ENCODE measurements around the gene GAREM2.

GAREM2 gene

DNA sequence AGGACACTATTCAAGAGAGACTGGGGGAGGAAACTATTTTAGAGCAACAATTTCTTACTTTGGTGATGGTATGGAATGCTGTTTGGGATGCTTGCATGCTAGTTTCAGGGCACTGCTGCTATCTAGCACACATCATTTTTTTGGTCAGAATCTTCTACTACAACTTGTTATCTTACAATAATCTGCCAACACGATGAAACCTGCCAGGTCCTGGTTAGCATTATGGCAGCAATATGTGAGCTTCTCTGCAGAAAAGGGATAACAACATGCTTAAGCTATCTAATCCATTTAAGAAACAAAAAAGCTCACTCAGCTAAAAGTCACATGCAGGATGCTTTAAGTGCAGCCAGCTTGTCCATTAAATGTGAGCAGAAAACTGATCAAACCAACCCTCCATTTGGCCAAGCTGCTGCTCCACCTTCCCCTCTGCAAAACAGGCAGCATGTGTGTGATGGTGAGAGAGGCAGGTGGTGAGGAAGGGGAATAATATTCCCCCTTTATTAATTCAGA lies 30.1 kb downstream of the GAREM2 start:
- TF ChIP-seq, protein P1, sequence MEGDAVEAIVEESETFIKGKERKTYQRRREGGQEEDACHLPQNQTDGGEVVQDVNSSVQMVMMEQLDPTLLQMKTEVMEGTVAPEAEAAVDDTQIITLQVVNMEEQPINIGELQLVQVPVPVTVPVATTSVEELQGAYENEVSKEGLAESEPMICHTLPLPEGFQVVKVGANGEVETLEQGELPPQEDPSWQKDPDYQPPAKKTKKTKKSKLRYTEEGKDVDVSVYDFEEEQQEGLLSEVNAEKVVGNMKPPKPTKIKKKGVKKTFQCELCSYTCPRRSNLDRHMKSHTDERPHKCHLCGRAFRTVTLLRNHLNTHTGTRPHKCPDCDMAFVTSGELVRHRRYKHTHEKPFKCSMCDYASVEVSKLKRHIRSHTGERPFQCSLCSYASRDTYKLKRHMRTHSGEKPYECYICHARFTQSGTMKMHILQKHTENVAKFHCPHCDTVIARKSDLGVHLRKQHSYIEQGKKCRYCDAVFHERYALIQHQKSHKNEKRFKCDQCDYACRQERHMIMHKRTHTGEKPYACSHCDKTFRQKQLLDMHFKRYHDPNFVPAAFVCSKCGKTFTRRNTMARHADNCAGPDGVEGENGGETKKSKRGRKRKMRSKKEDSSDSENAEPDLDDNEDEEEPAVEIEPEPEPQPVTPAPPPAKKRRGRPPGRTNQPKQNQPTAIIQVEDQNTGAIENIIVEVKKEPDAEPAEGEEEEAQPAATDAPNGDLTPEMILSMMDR (IDR thresholded peaks at IDR 0.05; ENCODE audit: borderline replicate concordance, control extremely low read depth, extremely low read depth, insufficient read depth, missing control alignments), result no peak
- in situ Hi-C loops (cut with MboI; ENCODE audit: low sequenced_read_pairs, unreplicated experiment), result no loop called here
- DNase-seq (ENCODE audit: low spot score), result no peak

DNA sequence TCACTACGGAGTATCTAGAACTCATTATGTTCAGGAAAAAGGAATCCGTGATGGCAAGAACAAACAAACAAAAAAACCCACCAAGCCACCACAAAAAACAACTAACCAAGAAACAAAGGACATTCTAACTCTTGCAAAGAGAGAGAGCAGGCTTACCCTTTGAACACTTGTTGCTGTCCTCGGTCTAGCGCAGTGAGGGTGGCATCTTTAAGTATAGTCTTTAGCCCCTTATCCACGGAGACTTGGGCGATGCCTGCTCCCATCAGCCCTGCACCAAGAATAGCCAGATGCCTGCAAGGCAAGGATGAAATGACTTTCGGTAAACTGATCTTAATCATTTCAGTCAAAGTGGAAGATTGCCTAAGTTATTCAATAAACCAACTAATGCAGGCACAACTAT lies 31.0 kb downstream of the GAREM2 start:
- in situ Hi-C loops (cut with MboI; ENCODE audit: low sequenced_read_pairs, unreplicated experiment), result no loop called here

DNA sequence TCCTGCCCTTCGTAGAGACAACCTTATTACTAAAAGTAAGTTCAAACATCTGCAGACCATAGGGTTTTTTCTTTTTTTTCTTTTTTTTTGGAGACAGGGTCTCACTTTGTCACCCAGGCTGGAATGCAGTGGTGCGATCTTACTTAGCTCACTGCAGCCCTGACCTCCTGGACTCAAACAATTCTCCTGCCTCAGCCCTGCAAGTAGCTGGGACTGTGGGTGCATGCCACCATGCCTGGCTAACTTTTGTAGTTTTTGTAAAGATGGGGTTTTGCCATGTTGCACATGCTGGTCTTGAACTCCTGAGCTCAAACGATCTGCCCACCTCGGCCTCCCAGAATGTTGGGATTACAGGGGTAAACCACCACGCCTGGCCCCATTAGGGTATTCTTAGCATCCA lies 39.1 kb downstream of the GAREM2 start:
- no peak for DNase-seq (ENCODE audit: low spot score)
- in situ Hi-C loops (cut with MboI; ENCODE audit: low sequenced_read_pairs, unreplicated experiment), result no loop called here
- TF ChIP-seq, protein P1 (IDR thresholded peaks at IDR 0.05; ENCODE audit: borderline replicate concordance, control extremely low read depth, extremely low read depth, insufficient read depth, missing control alignments), result no peak

More for the DNA sequence above, 31.0 kb downstream of the GAREM2 start:
- DNase-seq (ENCODE audit: low spot score), result no peak
- TF ChIP-seq, protein P1 (IDR thresholded peaks at IDR 0.05; ENCODE audit: borderline replicate concordance, control extremely low read depth, extremely low read depth, insufficient read depth, missing control alignments), result no peak

DNA sequence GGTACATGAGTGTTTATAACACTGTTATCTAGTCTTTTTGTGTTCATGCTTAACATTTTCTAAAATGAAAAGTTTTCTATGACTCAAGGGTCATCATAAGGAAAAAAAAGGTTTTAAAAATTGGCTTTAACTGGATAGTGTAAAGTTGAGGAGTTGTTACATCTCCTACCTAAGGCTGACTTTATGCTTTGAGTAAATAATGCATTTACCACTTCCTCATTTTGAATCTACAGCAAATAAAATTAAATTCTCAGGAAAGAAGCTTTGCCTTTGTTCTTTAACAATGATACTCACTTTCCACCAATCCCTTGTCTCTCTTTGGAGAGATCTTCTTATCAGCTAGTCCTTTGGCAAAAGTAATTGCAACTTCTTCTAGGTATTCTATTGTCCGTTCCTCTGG lies 41.9 kb downstream of the GAREM2 start:
- in situ Hi-C loops (cut with MboI; ENCODE audit: low sequenced_read_pairs, unreplicated experiment), result no loop called here
- TF ChIP-seq, protein P1 (IDR thresholded peaks at IDR 0.05; ENCODE audit: borderline replicate concordance, control extremely low read depth, extremely low read depth, insufficient read depth, missing control alignments), result no peak

DNA sequence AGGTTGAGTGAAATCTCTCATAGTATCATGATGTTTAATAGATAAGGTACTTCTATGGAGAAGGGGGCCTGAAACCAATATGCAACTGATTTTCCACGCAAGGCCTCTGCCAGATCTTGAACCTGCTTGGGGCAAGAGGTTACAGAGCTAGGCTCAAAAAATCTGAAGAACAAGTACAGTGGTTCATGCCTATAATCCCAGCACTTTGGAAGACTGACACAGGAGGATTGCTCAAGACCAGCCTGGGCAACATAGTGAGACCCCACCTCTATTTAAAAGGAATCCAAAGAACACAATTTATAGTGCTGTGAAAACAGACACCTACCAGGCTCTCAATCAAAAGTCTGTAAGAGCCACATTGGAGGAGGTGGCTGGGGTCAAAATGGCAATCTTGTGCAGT lies 42.9 kb downstream of the GAREM2 start:
- TF ChIP-seq, protein P1 (IDR thresholded peaks at IDR 0.05; ENCODE audit: borderline replicate concordance, control extremely low read depth, extremely low read depth, insufficient read depth, missing control alignments), result no peak
- in situ Hi-C loops (cut with MboI; ENCODE audit: low sequenced_read_pairs, unreplicated experiment), result no loop called here
- DNase-seq (ENCODE audit: low spot score), result no peak

More for the DNA sequence above, 41.9 kb downstream of the GAREM2 start:
- DNase-seq (ENCODE audit: low spot score), result no peak

DNA sequence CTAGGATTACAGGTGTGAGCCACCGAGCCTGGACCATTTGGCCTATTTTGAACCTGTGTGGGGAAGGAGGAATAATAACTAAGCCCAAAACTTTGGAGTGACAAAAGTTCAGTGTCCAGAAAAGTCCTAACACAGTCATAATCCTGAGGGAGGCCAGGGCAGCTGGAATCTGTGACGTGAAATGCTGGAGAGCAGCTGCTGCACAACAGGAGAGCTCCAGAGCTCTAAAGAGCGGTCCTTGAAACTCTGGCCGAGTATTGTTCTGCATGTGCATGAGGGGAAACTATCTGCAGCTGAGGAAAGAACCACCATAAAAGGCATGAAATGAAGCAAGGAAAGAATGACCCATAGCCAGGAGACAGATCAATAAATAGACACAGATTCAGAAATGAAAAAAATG lies 43.7 kb downstream of the GAREM2 start:
- TF ChIP-seq, protein P1 (IDR thresholded peaks at IDR 0.05; ENCODE audit: borderline replicate concordance, control extremely low read depth, extremely low read depth, insufficient read depth, missing control alignments), result no peak
- DNase-seq (ENCODE audit: low spot score), result no peak
- in situ Hi-C loops (cut with MboI; ENCODE audit: low sequenced_read_pairs, unreplicated experiment), result no loop called here
